WTC11 (cell line): Measurements from ENCODE around the gene GRM3.

Source experiments
- ATF3 ChIP-seq: sonication (generic); formaldehyde crosslinking; conservative IDR thresholded peaks from 2 replicates; pipeline ENCODE4 v1.8.1; 2022; ENCODE audit warnings: mild to moderate bottlenecking, missing genetic modification reagents
- CBFB ChIP-seq: sonication (generic); formaldehyde crosslinking; IDR thresholded peaks from 2 replicates; pipeline ENCODE4 v1.8.1; 2022; ENCODE audit warnings: mild to moderate bottlenecking, low read depth, missing genetic modification reagents
- CTCF ChIP-seq: fragments of 200-600 bp; IDR thresholded peaks from 2 replicates; pipeline ENCODE4 v1.8.0; 2022; ENCODE audit warnings: antibody characterized with exemption
- ELF4 ChIP-seq: sonication (generic); formaldehyde crosslinking; IDR thresholded peaks from 2 replicates; pipeline ENCODE4 v1.8.1; 2022; ENCODE audit warnings: low read depth, mild to moderate bottlenecking, moderate library complexity, missing genetic modification reagents
- ESRRA ChIP-seq: sonication (generic); formaldehyde crosslinking; IDR thresholded peaks from 2 replicates; pipeline ENCODE4 v1.8.1; 2022; ENCODE audit warnings: mild to moderate bottlenecking, missing genetic modification reagents, borderline replicate concordance
- GABPB1 ChIP-seq: sonication (generic); formaldehyde crosslinking; IDR thresholded peaks from 2 replicates; pipeline ENCODE4 v1.8.1; 2023; ENCODE audit warnings: mild to moderate bottlenecking, missing genetic modification reagents
- HMGXB4 ChIP-seq: sonication (generic); formaldehyde crosslinking; IDR thresholded peaks from 2 replicates; pipeline ENCODE4 v1.8.1; 2023; ENCODE audit warnings: mild to moderate bottlenecking, moderate library complexity, missing genetic modification reagents
- MXD4 ChIP-seq: fragments of 250-450 bp; sonication (Bioruptor Pico); IDR thresholded peaks from 2 replicates; pipeline ENCODE4 v1.8.0; 2021; ENCODE audit warnings: mild to moderate bottlenecking, moderate library complexity, borderline replicate concordance
- TP53 ChIP-seq: sonication (generic); formaldehyde crosslinking; IDR thresholded peaks from 2 replicates; pipeline ENCODE4 v1.8.1; 2023; ENCODE audit warnings: mild to moderate bottlenecking, missing genetic modification reagents
- USF1 ChIP-seq: sonication (generic); formaldehyde crosslinking; IDR thresholded peaks from 2 replicates; pipeline ENCODE4 v1.8.0; 2022; ENCODE audit warnings: mild to moderate bottlenecking, missing genetic modification reagents
- ZNF281 ChIP-seq: sonication (generic); formaldehyde crosslinking; IDR thresholded peaks from 2 replicates; pipeline ENCODE4 v1.8.0; 2023; ENCODE audit warnings: mild to moderate bottlenecking, missing genetic modification reagents

GRCh38 chr7:86645225-86645608 is 1.5 kb downstream of the GRM3 start:
- no peak for TF ChIP-seq USF1 (CRISPR knock-in tag)
- TF ChIP-seq CTCF, result no peak
- no peak for TF ChIP-seq ZNF281 (CRISPR knock-in tag)
- TF ChIP-seq TP53 (CRISPR knock-in tag), result no peak
- TF ChIP-seq CBFB, result no peak
- no peak for TF ChIP-seq HMGXB4 (CRISPR knock-in tag)
- TF ChIP-seq GABPB1, result no peak
- no peak for TF ChIP-seq MXD4 (CRISPR knock-in tag)
- no peak for TF ChIP-seq ATF3 (CRISPR knock-in tag)
- no peak for TF ChIP-seq ELF4 (CRISPR knock-in tag)
- no peak for TF ChIP-seq ESRRA (CRISPR knock-in tag)
